Measurements from ENCODE around the gene OXA1L.
"Not testable (repeated sequence)": the region's sequence is repeated elsewhere in the genome, so short reads cannot be mapped to it uniquely, and the experiment has no call there.

Gene OXA1L

DNA sequence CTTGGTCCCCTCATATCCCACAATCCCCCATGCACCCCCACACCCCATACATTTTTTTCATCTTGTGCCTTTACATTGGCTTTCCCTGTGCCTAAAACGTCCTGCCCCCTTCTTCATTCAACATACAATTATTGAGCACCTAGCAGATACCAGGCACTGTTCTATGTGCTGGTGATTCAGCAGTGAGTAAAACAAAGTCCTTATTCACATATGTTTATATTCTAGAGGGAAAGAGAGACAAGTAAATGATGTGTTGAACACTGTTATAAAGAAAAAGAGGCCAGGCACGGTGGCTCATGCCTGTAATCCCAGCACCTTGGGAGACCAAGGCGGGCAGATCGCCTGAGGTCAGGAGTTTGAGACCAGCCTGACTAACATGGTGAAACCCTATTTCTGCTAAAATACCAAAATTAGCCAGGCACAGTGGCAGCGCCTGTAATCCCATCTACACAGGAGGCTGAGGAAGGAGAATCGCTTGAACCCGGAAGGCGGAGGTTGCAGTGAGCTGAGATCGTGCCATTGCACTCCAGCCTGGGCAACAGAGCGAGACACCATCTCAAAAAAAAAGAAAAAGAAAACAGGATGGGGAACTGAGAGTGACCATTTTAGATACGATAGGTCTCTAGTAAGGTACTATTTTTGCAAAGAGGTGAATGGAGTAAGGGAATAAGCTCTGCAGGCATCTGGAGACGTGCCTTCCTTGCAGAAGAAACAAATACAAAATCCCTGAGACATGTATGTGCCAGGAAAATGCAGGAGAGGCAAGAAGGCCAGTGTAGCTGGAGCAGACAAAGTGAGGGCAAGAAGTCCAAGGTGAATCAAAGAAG lies 36.6 kb downstream of the OXA1L start:
- DNase-seq: no peak

DNA sequence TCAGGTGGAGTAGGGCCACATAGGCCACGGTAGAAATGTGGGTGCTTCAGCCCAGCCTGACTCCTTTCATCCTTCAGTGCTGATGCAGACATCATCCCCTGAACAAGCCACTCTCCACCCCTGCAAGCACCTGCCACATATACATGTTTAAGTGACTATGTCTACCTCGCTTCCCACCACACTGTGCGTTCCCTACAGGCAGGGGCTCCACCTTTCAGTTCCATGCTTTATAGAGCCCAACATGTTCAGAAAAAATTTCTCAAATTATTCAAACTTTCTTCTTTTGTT lies 37.1 kb downstream of the OXA1L start:
- DNase-seq: no peak

DNA sequence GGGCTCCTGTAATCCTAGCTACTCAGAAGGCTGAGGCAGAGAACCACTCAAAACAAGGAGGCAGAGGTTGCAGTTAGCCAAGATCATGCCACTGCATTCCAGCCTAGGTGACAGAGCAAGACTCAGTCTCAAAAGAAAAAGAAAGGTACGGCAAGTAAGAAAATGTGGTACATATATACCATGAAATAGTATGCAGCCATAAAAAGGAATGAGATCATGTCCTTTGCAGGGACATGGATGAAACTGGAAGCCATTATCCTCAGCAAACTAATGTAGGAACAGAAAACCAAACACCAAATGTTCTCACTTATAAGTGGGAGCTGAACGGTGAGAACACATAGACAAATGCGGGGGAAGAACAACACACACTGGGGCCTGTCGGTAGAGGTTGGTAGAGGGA lies 38.7 kb downstream of the OXA1L start:
- DNase-seq: not testable (repeated sequence)

DNA sequence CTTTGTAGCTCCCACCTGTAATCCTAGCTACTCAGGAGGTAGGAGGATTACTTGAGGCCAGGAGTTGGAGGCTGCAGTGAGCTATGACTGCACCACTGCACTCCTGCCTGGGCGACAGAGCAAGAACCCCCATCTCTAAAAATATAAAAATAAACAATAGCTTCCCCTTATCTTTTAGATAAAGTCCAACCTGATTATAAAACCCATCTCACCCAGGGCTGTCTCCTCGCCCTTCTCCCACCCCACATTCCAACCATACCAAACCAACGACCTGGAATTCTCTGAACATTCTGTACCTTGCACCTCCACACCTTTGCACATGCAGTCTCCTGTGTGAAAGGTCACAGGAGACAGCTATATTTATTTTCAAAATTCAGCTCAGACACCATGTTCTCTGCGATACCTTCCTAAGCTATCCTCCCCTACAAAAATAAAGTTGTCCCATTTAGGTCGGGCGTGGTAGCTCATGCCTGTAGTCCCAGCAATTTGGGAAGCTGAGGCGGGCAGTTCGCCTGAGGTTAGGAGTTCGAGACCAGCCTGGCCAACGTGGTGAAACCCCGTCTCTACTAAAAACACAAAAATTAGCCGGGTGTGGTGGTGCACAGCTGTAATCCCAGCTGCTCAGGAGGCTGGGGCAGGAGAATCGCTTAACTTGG lies 41.1 kb downstream of the OXA1L start:
- DNase-seq: no peak

DNA sequence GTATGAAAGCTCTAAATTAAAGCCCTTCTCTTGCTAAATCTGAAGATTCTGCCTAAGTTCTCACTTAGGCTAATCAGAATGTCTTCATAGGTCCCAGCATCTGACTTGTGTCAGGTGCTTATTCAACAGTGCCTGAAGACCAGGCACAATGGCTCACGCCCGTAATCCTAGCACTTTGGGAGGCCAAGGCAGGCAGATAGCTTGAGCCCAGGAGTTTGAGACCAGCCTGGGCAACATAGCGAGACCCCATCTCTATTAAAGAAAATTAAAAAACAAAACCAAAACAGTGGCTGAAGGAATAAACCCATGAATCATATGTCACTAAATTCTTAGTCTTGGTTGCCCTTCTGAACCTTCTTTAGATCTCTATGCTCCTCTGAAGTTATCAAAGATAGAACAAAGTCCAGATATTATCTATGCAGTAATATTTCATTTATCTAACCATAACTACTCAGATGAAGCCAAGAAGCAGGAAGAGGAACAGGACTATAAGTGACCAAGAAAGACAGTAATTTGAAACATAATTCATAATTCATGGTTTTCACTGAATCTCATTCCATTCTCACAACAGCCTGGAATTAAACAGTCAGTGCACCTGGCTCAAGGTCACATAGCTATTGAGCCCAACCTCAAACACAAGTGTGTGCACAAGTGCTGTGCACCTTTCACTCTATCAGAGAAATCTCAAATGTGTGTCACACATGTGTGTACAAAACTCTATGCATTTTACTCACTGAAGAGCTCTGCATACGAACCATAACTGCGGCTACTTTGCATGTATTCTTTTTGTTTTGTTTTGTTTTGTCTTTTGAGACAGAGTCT lies 42.1 kb downstream of the OXA1L start:
- no peak for DNase-seq

DNA sequence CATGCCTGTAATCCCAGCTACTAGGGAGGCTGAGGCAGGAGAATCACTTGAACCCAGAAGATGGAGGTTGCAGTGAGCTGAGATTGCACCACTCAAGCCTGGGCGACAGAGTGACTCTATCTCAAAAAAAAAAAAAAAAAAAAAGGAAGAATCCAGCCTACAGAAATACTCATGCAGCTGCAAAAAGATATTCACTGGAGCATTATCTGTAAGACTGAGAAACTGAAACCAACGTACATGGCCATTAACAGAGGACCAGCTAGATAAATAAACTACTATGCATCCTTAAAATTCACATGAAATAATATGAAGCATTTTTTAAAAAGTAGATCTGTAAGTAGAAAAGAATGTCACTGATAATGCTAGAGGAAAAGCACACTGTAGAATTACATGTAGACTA lies 45.2 kb downstream of the OXA1L start:
- no peak for DNase-seq

DNA sequence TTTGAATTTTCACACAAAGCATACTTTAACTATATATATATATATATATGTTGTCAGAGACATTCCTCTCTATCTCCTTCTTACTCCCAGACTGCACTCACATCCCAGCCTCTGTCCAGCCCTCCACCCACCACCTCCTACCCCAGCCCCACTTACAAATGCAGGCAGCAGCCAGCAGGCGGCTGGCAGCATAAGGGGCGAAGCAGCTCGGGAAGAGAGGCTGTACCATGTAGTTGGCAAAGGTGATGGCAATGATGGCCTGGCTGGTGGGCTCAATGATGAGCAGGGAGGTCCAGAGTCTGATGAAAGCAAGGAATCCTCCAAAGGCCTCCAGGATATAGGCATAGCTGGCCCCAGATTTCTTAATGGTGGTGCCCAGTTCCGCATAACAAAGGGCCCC lies 46.3 kb downstream of the OXA1L start:
- no peak for DNase-seq

DNA sequence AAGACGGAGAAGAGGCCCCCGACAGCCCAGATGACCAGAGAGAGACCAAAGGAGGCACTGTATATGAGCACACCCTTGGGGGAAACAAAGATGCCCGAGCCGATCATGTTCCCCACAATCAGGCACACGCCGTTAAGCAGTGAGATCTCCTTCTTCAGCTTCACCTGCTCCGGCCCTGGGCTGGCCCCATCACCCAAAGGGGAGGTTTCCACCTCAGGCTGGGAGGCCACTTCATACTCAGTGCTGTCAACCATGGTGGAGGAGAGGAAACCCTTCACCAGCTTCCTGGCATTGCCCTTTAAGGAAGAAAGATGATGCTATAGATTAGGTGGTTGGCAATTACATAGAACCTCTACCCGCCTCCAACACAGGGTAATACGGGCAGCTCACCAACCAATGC lies 46.7 kb downstream of the OXA1L start:
- no peak for DNase-seq

DNA sequence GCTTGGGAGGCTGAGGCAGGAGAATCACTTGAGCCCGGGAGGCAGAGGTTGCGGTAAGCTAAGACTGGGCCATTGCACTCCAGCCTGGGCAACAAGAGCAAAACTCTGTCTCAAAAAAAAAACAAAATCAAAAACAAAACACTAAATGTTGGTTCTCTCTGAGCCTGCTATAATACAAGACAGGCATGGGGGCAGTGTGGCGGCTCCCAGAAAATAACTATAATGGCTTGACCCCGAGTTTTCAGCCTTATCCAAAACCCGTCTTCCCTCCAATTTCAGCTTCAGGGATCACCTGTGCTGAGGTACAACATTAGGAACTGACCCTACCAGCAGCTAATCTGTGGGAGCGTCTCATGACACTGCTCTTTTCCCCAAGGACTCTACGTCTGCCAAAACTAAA lies 47.9 kb downstream of the OXA1L start:
- no peak for DNase-seq

DNA sequence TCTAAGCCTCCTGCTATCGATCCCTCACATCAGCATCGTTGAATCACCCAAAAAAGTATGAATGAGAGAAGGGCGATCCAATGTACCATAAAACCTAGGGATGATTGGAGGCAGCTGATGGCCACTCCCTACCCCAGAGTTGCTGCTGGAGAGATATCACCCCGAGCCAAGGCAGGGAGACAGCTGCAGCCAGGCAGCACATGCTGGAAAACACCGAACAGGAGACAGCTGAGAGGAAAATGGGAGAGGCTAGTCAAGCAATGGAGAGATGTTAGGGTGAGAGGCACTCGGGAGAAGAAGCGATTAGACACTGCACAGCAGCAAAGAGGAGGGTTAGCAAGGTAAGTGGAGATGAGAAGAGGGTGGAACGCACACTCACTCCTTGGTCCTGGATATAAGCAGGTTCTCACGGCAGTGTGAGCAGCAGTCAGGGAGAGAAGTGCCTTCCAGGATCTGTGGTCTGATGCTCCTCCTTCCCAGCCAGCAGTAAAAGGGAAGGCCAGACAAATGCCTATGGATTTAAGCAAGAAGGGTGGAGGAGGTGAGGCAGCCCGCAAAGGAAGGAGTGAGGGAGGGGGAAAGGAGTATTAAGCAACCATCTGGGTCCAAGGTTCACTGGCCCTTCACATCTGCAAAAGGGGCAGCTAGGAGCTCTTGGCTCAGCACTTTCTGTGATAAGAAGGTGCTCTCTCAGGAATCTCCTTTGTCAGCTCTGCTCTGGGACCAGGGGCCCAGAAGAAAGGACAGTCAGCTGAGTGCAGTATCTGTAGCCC lies 48.6 kb downstream of the OXA1L start, which contains the start of gene SLC7A7:
TSS of gene SLC7A7 (minus strand) at position 495 of the 773 bp plus-strand sequence. CDS start 2,037 bp downstream, outside the sequence.
- DNase-seq: no peak

DNA sequence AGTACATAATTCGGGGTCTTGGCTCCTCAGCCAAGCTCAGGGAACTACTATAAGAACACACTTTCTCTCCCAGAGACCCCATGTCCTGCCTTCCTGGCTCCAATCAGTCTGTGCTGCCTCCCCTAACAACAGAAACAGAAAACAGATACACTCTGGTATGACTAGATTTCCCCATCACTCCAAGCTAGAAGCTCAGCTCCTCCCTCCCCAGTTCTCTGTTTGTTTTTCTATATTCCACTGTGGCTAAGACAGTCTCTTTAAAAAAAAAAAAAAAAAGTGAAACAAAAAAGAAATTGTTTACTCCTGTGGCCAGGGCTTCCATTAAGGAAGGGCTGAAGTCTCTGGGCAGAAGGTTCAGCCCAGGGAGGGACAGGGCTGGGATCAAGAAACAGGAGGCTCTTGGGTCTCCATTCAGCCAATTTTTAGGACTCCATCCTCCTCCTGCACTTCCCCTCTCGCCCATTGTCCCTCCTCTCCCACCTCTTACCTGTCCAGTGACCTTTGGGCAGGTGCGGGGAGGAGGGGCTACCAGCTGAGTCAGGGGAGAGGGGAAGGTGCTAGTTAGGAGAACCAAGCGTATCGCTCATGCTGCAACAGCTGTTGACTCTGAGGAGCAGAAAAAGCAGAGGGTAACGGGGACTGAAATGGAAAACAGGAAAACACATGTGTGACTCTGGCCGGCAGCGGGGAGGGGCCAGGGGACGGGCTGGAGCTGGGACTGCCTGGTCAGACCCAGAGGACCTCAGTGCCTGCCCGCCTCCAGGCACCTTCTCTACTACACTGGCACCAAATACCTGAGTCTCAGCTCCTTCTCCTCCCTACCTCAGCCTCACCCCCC lies 52.9 kb downstream of the OXA1L start:
- DNase-seq: no peak

DNA sequence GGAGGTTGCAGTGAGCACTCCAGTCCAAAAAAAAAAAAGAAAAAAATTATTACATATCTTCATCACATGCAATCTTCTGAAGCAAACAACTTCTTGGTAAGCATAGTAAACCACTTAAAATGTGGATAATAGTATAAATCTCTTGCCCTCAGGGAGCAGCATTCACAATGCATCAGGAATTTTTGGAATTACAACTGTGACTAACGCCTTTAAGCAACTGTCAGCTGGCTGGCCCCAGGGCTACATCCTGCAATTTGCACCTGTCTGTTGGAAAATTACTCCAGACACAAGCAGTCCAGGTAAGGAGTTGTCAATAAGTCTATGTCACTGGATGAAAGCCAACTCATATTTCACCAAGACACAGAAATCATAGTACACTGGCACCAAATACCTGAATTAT lies 54.2 kb downstream of the OXA1L start:
- DNase-seq: no peak

DNA sequence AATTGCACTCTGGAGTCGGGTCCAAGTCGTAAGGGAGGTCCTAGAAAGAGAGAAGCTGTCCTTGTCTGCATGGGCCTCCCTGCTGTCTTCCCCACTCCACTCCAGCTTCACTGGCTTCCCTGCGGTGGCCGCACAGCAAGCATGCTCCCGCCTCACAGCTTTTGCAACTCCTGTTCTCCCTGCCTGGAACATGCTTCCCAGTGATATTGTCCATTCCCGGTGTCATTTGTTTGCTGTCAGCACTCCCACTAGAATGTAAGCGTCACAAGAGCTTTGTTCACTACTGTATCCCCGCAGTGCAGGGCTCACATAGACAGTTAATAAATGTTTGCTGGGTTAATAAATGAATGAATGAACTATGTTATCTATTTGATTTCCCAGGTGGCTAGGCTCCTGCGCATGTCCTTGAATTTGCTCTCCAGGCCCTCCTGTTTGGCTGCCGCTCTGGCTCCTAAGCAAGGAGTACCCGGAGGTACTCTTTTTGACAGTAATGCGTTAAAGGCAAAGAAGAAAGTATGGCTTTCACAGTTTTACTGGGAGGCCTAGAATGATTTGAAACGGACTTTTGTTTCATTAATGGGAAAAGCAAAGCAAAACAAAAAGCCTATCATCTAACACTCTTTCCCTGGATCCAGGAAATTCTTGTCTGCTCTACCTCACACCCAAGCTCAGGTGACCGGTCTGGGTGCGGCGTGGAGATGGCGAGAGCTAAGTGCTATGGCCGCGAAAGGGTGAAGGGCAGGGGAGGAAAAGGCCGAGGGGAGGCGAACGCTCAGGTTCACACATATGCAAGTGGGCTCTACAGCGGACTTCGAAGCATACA lies 54.9 kb downstream of the OXA1L start:
- no peak for DNase-seq

DNA sequence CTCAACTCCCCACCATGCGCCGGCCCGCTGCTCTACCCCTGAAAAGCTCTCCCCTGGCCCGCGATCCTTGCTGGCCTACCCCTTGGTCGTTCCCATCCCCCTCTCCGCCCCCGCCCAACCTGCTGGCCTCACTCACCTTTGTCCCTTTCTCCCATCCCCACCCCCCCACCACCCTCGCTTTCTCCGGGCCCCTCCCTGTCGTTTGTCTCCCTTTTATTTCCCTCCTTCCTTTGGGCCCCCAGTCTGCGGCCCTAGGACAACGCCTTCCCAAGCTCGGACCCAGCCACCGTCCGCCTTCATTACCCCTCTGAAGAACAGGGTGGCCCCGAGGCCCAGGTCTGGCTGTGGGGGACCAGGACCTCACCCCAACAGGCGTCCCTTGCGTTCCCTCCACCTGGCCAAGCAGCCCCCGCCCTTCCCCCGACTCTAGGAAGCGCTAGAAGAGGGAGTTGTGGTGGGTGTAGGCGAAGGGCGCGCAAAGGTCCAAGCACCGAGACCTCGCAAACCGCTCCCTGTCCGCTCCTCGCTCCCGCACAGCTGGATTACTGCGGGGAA lies 55.6 kb downstream of the OXA1L start:
- DNase-seq: no peak
